ENCODE data around the gene PHF2.
"Not testable (repeated sequence)": the region's sequence is repeated elsewhere in the genome, so short reads cannot be mapped to it uniquely, and the experiment has no call there.

Gene PHF2

GRCh38 chr9:93669116-93669957 lies 93.0 kb downstream of the PHF2 start:
- no peak for DNase-seq

- DNase-seq = no peak
Observed at GRCh38 chr9:93669958-93670207, 93.5 kb downstream of the PHF2 start.

GRCh38 chr9:93670208-93671019 lies 94.0 kb downstream of the PHF2 start:
- no peak for DNase-seq

GRCh38 chr9:93671020-93671338 lies 94.6 kb downstream of the PHF2 start:
- no peak for DNase-seq

GRCh38 chr9:93672330-93673020 lies 96.1 kb downstream of the PHF2 start:
- DNase-seq = not testable (repeated sequence)

- peak; percentile 31 for DNase-seq
Observed at GRCh38 chr9:93673021-93673838, 96.8 kb downstream of the PHF2 start.

GRCh38 chr9:93673839-93674334 lies 97.5 kb downstream of the PHF2 start:
- no peak for DNase-seq

- DNase-seq = no peak
Observed at GRCh38 chr9:93674580-93675335, 98.4 kb downstream of the PHF2 start.

- no peak for DNase-seq
Observed at GRCh38 chr9:93675336-93676150, 99.2 kb downstream of the PHF2 start.

- DNase-seq = no peak
Observed at GRCh38 chr9:93676310-93677047, 100.1 kb downstream of the PHF2 start.

- no peak for DNase-seq
Observed at GRCh38 chr9:93677048-93677571, 100.7 kb downstream of the PHF2 start.

- DNase-seq = no peak
Observed at GRCh38 chr9:93677641-93678136, 101.3 kb downstream of the PHF2 start.

GRCh38 chr9:93678199-93679019 lies 102.0 kb downstream of the PHF2 start:
- DNase-seq = no peak

GRCh38 chr9:93679536-93680442 lies 103.4 kb downstream of the PHF2 start:
- no peak for DNase-seq

GRCh38 chr9:93680443-93681268 lies 104.3 kb downstream of the PHF2 start:
- DNase-seq = no peak

GRCh38 chr9:93681269-93682154 lies 105.1 kb downstream of the PHF2 start:
- no peak for DNase-seq

Data from DMS153 (cell line).